Kidney (tissue), 14 donors: ENCODE results near the gene RBMX. TPM values are rescaled to one million over a fixed set of nuclear protein-coding genes. Genes with fewer than 3 reads are reported as not detected.

Source experiments
- DNase-seq, 5 donors: peaks; one replicate each; pipeline ENCODE4 v3.0.0-alpha.2; 2013 to 2020
- FAIRE-seq: peaks from 2 replicates; lab custom pipeline; 2012; peaks lifted over from hg19 to GRCh38; lab: Jason Lieb, UNC
- H3K27ac ChIP-seq, 2 donors: one replicate each; pipeline ENCODE4 v1.7.0; 2013; ENCODE audit warnings: low read depth in 2 of 2, low read length in 2 of 2, inconsistent platforms in 1 of 2
- H3K27me3 ChIP-seq: one replicate; pipeline ENCODE4 v1.7.1; 2013; ENCODE audit warnings: low read length, inconsistent platforms; ENCODE audit not compliant: control insufficient read depth, insufficient read depth
- H3K36me3 ChIP-seq, 3 donors: one replicate each; pipeline versions ENCODE4 v1.7.0 to v1.7.1; 2013; ENCODE audit warnings: low read length in 3 of 3, control low read depth in 1 of 3, inconsistent platforms in 1 of 3; ENCODE audit not compliant: insufficient read depth in 3 of 3, control insufficient read depth in 2 of 3
- H3K4me1 ChIP-seq, 3 donors: one replicate each; pipeline versions ENCODE4 v1.7.0 to v1.7.1; 2013; ENCODE audit warnings: low read length in 3 of 3, inconsistent platforms in 1 of 3, low read depth in 1 of 3; ENCODE audit not compliant: control insufficient read depth in 2 of 3, insufficient read depth in 2 of 3
- H3K4me3 ChIP-seq, 3 donors: one replicate each; pipeline versions ENCODE4 v1.7.0 to v1.8.1; 2013; ENCODE audit warnings: low read length in 3 of 3, control low read depth in 1 of 3, inconsistent platforms in 1 of 3
- H3K9ac ChIP-seq, 3 donors: one replicate each; pipeline versions ENCODE4 v1.7.0 to v1.7.1; 2013; ENCODE audit warnings: low read length in 3 of 3, control low read depth in 1 of 3, inconsistent platforms in 1 of 3
- H3K9me3 ChIP-seq, 3 donors: one replicate each; pipeline versions ENCODE4 v1.7.0 to v1.7.1; 2013; ENCODE audit warnings: low read length in 3 of 3, control low read depth in 1 of 3, inconsistent platforms in 1 of 3; ENCODE audit not compliant: control insufficient read depth in 2 of 3, insufficient read depth in 1 of 3
- intact Hi-C: fragments of 100-400 bp; cut with DNase I; formaldehyde crosslinking; loops from one replicate; pipeline ENCODE4 v1.11.1; 2022
- polyA plus RNA-seq: library from polyadenylated mRNA; stranded (reverse); fragments of 350-450 nt; fragmentation: Illumina TruSeq; extraction: RNeasy Lipid Tissue Mini Kit (QIAGEN cat#74804); gene quantifications from one replicate; pipeline ENCODE4 v1.2.3, GENCODE V29; 2014; ENCODE audit warnings: low read depth, low replicate concordance; ENCODE audit not compliant: insufficient read depth
- total RNA-seq: library from RNA; stranded (reverse); fragmentation: NEBNext Ultra II Directional; extraction: Animal tissue kit (Norgen Biotek cat#: 25700); gene quantifications from one replicate; pipeline ENCODE4 v1.2.1, GENCODE V29; 2021
- TF ChIP-seq, protein P1 (sequence below): IDR thresholded peaks from 3 replicates; pipeline ENCODE4 v1.5.1; 2012; ENCODE audit warnings: mild to moderate bottlenecking, moderate library complexity, borderline replicate concordance; ENCODE audit not compliant: insufficient read depth; ENCODE audit errors: extremely low read depth
- donor health status: control.
- donor health status: control.
- donor health status: control.
- donor health status: control.
- donor health status: control.
- donor health status: DM: yes; HTN: yes; CAD: no.
- donor health status: Normal renal cell carcinoma (clear cell type).

Gene RBMX
- total and polyA plus RNA-seq, 2 donors from 2014 or later: 95.0 to 143 TPM

DNA sequence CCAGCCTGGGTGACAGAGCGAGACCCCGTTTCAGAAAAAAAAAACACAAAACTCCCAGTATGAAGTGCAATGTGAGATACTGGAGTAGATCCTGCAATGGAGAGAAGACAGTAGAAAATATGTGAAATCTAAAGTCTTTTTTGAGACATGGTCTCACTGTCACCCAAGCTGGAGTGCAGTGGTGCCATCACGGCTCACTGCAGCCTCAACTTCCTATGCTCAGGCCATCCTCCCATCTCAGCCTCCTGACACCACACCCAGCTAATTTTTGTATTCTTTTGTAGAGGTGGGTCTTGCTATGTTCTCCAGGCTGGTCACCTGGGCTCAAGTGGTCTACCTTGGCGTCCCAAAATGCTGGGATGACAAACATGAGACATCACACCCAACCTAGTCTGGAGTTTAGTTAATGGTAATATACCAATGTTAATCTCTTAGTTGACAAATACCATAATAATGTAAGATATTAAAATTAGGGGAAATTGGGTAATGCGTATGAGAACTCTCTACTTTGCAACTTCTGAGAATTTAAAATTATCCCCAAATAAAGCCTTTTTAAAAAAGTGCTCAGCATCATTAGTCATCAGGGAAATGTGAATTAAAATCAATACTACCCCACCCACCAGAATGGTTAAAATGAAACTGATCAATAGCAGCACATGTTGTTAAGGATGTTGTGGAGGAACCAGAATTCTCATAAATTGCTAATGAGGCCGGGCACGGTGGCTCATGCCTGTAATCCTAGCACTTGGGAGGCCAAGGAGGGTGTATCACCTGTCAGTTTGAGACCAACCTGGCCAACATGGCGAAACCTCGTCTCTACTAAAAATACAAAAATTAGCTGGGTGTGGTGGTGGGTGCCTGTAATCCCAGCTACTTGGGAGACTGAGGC, 15.0 kb downstream of the RBMX start:
- no peak overlapping the region for H3K9ac ChIP-seq
- FAIRE-seq (no peak), DNase-seq (no peak)
- H3K4me3 ChIP-seq: no peak overlapping the region
- no peaks in the 10 kb centered on the region for H3K4me1 ChIP-seq
- no peaks in the 10 kb centered on the region for H3K9me3 ChIP-seq
- TF ChIP-seq, protein P1, sequence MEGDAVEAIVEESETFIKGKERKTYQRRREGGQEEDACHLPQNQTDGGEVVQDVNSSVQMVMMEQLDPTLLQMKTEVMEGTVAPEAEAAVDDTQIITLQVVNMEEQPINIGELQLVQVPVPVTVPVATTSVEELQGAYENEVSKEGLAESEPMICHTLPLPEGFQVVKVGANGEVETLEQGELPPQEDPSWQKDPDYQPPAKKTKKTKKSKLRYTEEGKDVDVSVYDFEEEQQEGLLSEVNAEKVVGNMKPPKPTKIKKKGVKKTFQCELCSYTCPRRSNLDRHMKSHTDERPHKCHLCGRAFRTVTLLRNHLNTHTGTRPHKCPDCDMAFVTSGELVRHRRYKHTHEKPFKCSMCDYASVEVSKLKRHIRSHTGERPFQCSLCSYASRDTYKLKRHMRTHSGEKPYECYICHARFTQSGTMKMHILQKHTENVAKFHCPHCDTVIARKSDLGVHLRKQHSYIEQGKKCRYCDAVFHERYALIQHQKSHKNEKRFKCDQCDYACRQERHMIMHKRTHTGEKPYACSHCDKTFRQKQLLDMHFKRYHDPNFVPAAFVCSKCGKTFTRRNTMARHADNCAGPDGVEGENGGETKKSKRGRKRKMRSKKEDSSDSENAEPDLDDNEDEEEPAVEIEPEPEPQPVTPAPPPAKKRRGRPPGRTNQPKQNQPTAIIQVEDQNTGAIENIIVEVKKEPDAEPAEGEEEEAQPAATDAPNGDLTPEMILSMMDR: no peak
- intact Hi-C loops: no loop called here
- no peaks in the 10 kb centered on the region for H3K27me3 ChIP-seq
- no peak overlapping the region for H3K27ac ChIP-seq
- H3K36me3 ChIP-seq: peaks cover 4 to 20% (median 5%) of the 10 kb centered on the region in 3 donors

DNA sequence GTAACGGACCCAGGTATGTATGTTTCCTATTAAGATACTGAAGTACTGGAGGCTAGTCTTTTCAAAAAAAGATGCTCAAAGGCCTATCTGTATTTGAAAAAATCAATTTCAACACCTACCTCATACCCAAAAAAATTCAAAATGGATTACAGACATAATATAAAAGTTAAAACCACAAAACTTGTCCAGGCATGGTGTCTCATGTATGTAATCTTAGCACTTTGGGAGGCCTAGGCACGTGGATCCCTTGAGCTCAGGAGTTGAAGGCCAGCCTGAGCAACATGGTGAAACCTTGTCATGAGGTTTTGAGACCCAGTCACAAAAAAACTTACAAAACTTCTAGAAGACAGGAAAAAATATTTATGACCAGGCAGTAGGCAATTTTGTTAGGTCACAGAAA, 16.7 kb downstream of the RBMX start:
- no peak overlapping the region for H3K9ac ChIP-seq
- H3K4me3 ChIP-seq: no peak overlapping the region
- peaks cover 2 to 5% (median 3%) of the 10 kb centered on the region in 3 donors for H3K36me3 ChIP-seq
- intact Hi-C loops: no loop called here
- H3K27me3 ChIP-seq: no peaks in the 10 kb centered on the region
- FAIRE-seq (no peak), DNase-seq (no peak)
- no peak overlapping the region for H3K27ac ChIP-seq
- no peaks in the 10 kb centered on the region for H3K9me3 ChIP-seq
- TF ChIP-seq, protein P1: no peak
- no peaks in the 10 kb centered on the region for H3K4me1 ChIP-seq

DNA sequence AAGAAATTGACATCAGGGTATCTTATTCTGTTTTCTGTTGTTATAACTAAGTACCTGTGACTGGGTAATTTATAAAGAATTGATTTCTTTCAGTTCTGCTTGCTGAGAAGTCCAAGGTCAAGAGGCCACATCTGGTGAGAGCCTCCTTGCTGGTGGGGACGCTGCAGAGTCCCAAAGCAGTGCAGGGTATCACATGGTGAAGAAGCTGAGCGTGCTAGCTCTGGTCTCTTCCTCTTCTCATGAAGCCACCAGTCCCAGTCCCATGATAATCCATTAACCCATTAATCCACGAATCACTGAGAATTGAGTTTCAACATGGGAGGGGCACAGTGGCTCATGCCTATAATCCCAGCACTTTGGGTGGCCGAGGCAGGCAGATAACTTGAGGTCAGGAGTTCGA, 18.0 kb downstream of the RBMX start:
- Histone ChIP-seq H3K9me3 (no peaks in the 10 kb centered on the region), H3K4me3 (no peak overlapping the region), H3K27me3 (no peaks in the 10 kb centered on the region), H3K36me3 (peaks cover 0 to 2% (median 0%) of the 10 kb centered on the region in 3 donors), H3K27ac (no peak overlapping the region), H3K9ac (no peak overlapping the region), H3K4me1 (no peaks in the 10 kb centered on the region)
- DNase-seq: no peak
- intact Hi-C loops: no loop called here
- TF ChIP-seq, protein P1: no peak
- FAIRE-seq: no peak
